Large intestine (tissue), 3 donors: ENCODE data around the gene NCAPD2. TPM values are rescaled to one million over a fixed set of nuclear protein-coding genes. Genes with fewer than 3 reads are reported as not detected.

ENCODE experiments used
- DNase-seq, 2 donors: peaks; one replicate each; pipeline versions ENCODE4 v3.0.0 to v3.0.0-alpha.2; 2013
- H3K27ac ChIP-seq: one replicate; pipeline ENCODE4 v1.5.1; 2013; ENCODE audit warnings: low read length
- H3K27me3 ChIP-seq: 2 replicates; pipeline ENCODE4 v1.6.1; 2013; ENCODE audit warnings: low read length; ENCODE audit not compliant: control insufficient read depth, insufficient read depth
- H3K36me3 ChIP-seq: 2 replicates; pipeline ENCODE4 v1.6.1; 2013; ENCODE audit warnings: low read length; ENCODE audit not compliant: control insufficient read depth, insufficient read depth
- H3K4me1 ChIP-seq: one replicate; pipeline ENCODE4 v1.6.1; 2013; ENCODE audit warnings: low read length; ENCODE audit not compliant: control insufficient read depth, insufficient read depth
- H3K4me3 ChIP-seq: one replicate; pipeline ENCODE4 v1.5.1; 2013; ENCODE audit warnings: low read length
- H3K9me3 ChIP-seq: one replicate; pipeline ENCODE4 v1.6.1; 2013; ENCODE audit warnings: mild to moderate bottlenecking, low read depth, low read length, moderate library complexity; ENCODE audit not compliant: control insufficient read depth
- WGBS: methylation state at CpG from one replicate; pipeline ENCODE4 v1.1.5; 2013; ENCODE audit warnings: low lambda C conversion rate; ENCODE audit not compliant: insufficient coverage; 5-methylcytosine and 5-hydroxymethylcytosine counted together
- polyA plus RNA-seq: library from polyadenylated mRNA; unstranded; fragments of 120-200 nt; gene quantifications from one replicate; pipeline ENCODE4 v1.2.1, GENCODE V29; 2013

NCAPD2 gene
- polyA plus RNA-seq, 1 donor, result 38.6 TPM

- H3K36me3 ChIP-seq, result peaks cover 91% of the 10 kb centered on the region
- no peak for DNase-seq
- no peaks in the 10 kb centered on the region for H3K27me3 ChIP-seq
- H3K4me3 ChIP-seq, result no peak overlapping the region
- H3K9me3 ChIP-seq, result no peaks in the 10 kb centered on the region
- H3K27ac ChIP-seq, result no peak overlapping the region
- 100% methylated on average over 1 of the region's 4 CpGs for WGBS
- no peaks in the 10 kb centered on the region for H3K4me1 ChIP-seq
Measured at GRCh38 chr12:6574576-6575295, 80.8 kb downstream of the NCAPD2 start.

- Histone ChIP-seq H3K9me3 (no peaks in the 10 kb centered on the region), H3K4me1 (no peaks in the 10 kb centered on the region), H3K4me3 (no peak overlapping the region), H3K27me3 (no peaks in the 10 kb centered on the region), H3K36me3 (peaks cover 87% of the 10 kb centered on the region), H3K27ac (no peak overlapping the region)
- no peak for DNase-seq
- WGBS, result 99% methylated on average over 6 of the region's 8 CpGs
Measured at GRCh38 chr12:6575648-6576047, 81.7 kb downstream of the NCAPD2 start.

Other genes with a start within 250 kb of the NCAPD2 start
- gene PLEKHG6, start 183.4 kb upstream of the NCAPD2 start, polyA plus RNA-seq, result 106 TPM
- 122 TPM for gene TNFRSF1A, start 152.0 kb upstream of the NCAPD2 start, polyA plus RNA-seq
- 25.7 TPM for gene SCNN1A, start 118.5 kb upstream of the NCAPD2 start, polyA plus RNA-seq
- 132 TPM for gene LTBR, start 109.9 kb upstream of the NCAPD2 start, polyA plus RNA-seq
- 1.6 TPM for gene CD27, start 49.1 kb upstream of the NCAPD2 start, polyA plus RNA-seq
- 38.5 TPM for gene TAPBPL, start 42.1 kb upstream of the NCAPD2 start, polyA plus RNA-seq
- 9.6 TPM for gene VAMP1, start 23.4 kb upstream of the NCAPD2 start, polyA plus RNA-seq
- gene MRPL51, start 840 bp upstream of the NCAPD2 start, polyA plus RNA-seq, result 103 TPM
- 2,065 TPM for gene GAPDH, start 40.4 kb downstream of the NCAPD2 start, polyA plus RNA-seq
- 10.5 TPM for gene IFFO1, start 61.9 kb downstream of the NCAPD2 start, polyA plus RNA-seq
- 49.3 TPM for gene NOP2, start 74.2 kb downstream of the NCAPD2 start, polyA plus RNA-seq
- gene CHD4, start 113.3 kb downstream of the NCAPD2 start, polyA plus RNA-seq, result 132 TPM
- gene LPAR5, start 141.9 kb downstream of the NCAPD2 start, polyA plus RNA-seq, result 21.4 TPM
- gene ACRBP, start 153.3 kb downstream of the NCAPD2 start, polyA plus RNA-seq, result 4.0 TPM
- gene ING4, start 169.0 kb downstream of the NCAPD2 start, polyA plus RNA-seq, result 61.1 TPM
- gene ZNF384, start 195.3 kb downstream of the NCAPD2 start, polyA plus RNA-seq, result 86.3 TPM
- 5.4 TPM for gene PIANP, start 206.7 kb downstream of the NCAPD2 start, polyA plus RNA-seq
- gene COPS7A, start 229.9 kb downstream of the NCAPD2 start, polyA plus RNA-seq, result 42.2 TPM